GM21528 (cell line): Measurements from ENCODE around the gene TFPI.
"Not testable (repeated sequence)": the region's sequence is repeated elsewhere in the genome, so short reads cannot be mapped to it uniquely, and the experiment has no call there.

ENCODE experiments used
- ATAC-seq: cut with Tn5 transposase; IDR thresholded peaks from one replicate; pipeline ENCODE4 v1.9.1; 2021; ENCODE audit warnings: mild to moderate bottlenecking, moderate library complexity; ENCODE audit not compliant: unreplicated experiment, low FRiP score

Gene TFPI

DNA sequence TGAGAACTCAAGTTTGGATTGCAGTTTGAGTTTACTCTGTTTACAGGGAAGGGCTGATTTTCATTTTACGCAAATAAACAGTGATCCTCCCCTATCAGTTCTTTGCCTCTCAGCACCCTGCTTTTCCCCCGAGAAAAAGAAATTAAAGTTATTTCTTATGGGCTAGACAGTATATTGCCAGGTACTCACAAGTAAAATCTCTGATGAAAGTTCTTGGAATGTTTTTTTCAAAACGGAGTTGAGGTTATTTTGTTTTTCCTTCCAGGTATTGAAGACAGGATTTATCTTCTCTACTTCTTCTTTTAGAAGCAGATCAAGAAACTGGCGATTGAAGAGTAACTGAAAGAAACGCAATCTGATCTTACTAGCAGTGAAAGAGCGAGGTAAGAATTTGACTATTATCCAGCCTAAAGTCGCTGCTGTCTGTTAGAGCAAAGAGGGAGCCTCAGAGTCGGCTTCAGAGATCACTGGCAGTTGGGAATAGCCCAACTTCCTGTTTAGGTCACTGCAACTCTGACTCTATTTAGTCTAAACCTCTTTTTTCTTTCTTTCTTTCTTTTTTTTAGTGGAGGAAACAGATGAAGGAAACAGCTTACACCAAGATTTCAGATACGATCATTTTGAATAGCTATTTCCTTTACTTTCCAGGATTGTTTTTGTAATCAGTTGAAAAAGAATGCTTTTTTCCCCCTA lies at the start of gene TFPI:
TFPI (minus strand) TSS at position 425 of the 693 bp plus-strand sequence. CDS start 50,667 bp downstream, outside the sequence.
- ATAC-seq, result no peak

DNA sequence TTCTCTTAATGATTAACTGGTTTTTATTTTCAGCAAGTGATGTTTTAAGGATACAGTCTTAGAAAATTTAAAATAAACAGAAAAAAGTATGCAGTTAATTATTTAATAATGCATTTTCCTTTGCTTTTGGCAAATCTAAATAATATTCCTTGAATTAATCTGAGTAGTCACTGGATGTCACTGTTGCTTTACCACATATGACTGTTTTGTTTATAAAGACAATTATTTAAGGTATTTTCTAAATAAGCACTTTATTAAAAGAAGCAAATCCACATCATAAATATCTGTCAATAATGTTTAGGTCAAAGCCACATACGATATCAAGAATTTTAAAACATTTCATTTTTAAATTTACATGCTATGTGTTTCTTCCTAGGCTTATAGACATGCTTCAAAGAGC lies 40.6 kb upstream of the TFPI start:
- no peak for ATAC-seq

DNA sequence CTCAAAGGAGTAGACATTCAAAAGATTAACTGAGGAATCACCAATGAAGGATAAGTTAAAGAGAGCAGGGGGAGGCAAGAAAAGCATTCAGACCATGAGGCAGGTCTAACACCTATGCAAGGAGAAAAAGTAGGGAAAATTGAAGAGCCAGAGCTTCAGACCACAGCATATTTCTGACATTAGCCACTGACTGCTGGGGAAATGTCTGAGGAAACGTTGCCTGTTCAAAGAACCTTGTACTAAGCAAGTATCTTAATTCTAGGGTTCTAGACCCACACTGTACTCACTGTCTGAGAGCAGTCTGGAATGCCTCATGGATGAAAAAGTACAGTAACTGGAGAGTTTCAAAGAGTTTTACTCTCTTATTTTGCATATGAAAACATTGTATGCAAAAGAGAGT lies 39.5 kb upstream of the TFPI start:
- ATAC-seq, result no peak

DNA sequence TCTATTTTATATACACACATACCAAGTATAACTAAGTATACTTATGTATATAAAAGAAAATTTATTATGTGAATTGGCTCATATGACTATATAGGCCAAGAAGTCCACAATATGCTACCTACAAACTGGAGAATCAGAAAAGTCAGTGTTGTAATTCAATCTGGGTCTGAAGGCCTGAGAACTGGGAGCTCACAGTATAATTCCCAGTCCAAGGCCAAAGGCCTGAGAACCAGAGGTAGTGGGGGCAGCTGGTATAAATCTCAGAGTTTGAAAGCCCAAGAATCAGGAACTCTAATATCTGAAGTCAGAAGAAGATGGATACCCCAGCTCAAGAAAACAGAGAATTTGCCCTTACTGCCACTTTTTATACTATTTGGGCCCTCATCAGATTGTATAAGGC lies 38.9 kb upstream of the TFPI start:
- ATAC-seq, result no peak

DNA sequence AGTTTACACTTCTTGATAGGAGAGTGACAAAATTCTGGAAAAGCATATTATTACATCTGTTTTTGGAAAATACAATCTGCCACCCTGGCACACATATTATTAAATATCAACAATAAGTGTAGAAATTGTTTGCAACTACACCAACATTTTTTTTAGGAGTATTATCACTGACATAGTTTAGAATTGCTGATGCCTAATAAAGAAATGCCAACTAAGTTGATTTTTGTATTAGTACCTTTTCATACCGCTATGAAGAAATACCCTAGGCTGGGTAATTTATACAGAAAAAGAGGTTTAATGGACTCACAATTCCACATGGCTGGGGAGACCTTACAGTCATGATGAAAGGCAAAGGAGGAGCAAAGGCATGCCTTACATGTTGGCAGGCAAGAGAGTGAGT lies 35.9 kb upstream of the TFPI start:
- ATAC-seq, result no peak

DNA sequence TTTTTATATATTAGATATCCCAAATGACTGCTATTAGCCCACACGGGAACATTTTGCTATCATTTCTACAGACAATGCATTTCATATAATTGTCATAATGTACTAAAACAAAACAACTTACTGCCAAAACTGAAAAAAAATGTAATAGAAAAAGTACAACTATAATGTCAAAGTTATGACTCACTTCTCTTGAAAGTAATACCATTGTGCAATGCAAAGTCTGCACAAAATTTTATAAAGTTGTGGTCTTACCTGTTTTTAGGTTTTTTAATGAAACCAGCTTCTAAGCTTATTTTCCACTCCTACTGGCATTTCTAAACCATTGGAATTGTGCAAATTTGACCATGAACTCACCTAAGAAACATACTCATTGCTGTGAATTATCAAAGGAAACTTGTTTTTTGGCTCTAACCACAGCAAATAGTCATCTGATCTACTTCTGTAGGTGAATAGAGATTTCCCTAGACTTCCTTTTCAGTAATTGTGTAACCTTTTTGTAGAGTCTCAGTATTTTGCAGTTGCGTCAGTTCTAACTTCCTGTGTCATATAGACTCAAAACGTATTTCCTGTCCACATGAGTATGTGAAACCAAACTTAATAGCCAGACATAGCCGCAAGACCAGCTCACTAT lies 31.9 kb upstream of the TFPI start:
- ATAC-seq, result peak; percentile 68

DNA sequence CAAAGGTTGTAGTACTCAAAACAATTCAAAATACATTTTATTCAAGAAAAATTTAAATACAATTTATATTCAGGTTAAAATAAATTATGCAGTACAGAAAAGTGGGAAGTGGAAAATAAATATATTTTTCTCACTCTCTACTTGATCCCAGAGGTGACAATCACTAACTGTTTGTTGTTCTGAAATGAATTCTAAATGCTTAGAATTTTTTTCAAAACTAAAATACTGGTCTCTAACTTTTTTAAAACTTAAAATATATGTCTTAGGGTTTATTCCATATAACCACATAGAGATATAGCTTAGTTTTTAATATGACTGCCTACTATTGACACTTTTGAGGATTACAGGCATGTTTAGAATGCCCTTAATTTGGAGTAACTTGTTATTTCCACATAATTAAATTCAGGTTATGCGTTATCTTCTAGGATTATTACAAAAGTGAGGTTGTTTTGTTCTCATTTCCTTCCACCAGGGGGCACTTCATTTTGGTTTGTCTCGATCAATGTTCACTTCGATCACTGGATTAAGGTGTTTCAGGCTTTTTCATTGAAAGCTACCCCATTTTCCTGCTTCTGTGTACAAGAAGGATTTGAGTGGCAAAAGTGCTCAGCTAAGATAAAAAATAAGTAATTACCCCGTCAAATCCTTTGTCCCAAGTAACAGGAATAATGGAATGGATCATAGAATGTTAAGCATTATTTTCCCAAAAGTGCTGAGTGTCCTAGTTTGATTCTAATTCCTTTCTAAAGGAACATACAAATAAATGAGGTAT lies 27.1 kb upstream of the TFPI start:
- no peak for ATAC-seq

DNA sequence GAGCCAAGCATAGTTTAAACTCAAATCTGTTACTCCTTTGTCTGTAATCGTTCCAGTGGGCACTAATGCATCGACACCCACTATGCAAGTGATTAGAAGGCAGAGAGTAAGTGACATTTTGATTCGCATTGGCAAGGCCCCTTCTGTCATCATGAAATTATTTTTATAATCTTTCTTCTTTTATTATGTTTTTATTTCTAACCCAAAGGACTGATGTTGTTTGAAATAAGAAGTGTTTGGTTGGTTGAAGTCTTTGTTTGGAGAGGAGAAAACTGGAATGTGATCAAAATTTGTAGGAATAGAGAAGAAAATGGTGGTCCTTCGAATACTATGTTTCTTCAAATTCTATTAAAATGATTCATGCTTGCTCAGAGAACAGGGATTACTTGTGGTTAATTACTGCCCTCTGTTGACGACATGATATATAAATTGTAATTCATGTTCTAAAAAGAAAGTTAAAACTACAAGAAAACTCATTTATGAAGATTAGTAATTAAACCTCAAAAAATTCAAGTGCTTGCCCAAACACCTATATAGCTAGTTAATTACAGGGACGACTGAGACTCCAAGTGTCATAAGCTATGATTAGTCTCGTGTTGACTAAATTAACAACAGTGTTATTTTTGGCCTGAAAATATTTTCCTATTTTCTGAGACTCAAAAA lies 26.4 kb upstream of the TFPI start:
- ATAC-seq, result no peak

DNA sequence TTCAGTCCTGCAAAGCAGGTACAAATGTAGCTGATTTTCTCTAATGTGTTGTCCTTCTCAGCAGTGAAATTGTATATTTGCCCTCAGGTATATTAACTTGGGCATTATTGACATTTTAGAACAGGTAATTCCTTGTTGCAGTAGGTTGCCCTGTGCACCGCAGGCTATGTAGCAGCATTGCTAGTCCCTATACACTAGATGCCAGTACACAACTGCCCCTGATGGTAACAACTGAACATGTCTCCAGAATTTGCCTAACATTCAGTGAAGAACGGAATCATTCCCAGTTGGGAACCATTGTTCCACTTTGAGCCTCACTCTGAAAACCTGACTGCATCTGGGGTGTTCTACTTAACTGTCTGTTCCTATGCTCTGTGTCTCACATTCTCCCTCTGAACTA lies 23.1 kb upstream of the TFPI start:
- no peak for ATAC-seq

DNA sequence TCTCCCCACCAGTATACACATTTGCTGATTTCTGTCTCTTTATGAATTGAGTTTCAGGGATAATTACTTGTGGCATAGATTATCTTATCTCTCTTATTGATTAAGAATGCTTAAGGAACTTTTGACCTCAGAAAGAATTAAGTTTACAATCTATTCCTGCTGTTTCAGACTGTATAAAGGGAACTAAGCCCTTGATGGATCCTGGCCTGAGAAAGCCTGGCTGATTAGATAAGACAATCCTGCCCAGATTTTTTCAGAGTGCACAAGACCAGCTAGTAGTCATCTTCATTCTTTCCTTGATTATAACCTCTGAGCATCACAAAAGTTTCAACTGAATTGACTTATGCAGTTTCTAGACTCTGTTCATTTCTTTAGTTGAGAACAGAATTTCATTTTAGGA lies 22.7 kb upstream of the TFPI start:
- no peak for ATAC-seq

DNA sequence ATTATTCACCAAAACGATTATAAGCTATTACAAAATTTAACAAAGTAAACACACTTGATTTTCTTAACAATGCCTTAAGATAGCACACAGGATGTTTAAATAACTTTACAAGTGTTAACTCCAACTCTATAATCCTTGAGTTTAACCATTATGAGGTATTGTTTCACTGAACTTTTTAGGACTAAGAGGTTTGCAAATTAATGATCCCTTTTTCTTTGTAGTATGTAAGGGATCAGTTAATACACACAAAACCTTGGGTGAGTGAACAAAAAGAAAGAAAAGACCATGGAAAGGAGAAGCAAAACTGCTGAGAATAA lies 21.5 kb upstream of the TFPI start:
- ATAC-seq, result no peak

DNA sequence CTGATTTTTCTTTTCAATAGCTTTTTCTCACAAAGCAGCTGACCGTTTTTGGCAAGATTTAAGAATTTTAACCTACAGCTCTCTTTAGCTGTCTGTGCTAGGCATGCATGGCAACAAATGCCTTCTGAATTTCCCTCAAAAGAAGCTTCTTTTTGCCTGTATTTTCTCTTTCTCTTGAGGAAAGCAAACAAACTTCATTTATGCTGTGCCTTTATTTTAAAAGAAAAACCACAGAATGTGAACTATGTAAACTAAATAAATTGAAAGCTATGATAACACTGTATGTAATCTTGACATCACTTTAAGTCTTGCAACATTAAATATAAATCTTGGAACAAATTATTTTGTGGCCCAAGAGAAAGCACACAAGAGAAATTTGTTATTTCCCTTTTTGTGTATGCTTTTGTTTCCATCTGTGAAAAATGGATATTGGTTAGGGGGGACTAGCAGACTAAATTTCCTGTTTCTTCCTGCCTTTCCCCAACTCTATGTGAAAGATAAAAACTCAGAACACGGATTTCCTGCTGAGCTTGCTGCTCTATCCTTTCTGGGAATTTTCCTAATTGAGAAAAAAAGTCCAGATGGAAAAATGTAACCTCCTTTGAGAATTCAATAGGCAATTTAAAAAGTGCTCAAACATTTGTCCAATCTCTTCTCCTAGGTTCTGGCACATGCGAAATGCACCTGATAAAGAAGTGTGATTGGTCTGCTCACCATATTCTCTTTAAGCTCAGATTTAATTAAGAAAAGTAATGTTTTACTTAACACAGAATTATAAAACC lies 20.9 kb upstream of the TFPI start:
- no peak for ATAC-seq

DNA sequence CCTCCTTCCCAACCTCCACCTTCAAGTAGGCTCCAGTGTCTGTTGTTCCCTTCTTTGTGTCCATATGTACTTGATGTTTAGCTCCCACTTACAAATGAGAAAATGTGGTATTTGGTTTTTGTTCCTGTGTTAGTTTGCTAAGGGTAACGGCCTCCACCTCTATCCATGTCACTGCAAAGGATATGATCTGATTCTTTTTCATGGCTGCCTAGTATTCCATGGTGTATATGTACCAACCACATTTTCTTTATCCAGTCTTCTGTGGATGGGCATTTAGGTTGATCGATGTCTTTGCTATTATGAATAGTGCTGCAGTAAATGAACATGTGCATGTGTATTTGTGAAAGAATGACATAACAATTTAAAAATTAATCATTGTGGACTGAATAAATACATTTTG lies 19.5 kb upstream of the TFPI start:
- ATAC-seq, result no peak

DNA sequence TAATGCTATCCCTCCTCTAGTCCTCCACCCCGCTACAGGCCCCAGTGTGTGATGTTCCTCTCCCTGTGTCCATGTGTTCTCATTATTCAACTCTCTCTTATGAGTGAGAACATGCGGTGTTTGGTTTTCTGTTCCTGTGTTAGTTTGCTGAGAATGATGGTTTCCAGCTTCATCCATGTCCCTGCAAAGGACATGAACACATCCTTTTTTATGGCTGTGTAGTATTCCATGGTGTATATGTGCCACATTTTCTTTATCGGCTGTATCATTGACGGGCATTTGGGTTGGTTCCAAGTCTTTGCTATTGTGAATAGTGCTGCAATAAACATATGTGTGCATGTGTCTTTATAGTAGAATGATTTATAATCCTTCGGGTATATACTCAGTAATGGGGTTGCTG lies 17.8 kb upstream of the TFPI start:
- ATAC-seq, result not testable (repeated sequence)

DNA sequence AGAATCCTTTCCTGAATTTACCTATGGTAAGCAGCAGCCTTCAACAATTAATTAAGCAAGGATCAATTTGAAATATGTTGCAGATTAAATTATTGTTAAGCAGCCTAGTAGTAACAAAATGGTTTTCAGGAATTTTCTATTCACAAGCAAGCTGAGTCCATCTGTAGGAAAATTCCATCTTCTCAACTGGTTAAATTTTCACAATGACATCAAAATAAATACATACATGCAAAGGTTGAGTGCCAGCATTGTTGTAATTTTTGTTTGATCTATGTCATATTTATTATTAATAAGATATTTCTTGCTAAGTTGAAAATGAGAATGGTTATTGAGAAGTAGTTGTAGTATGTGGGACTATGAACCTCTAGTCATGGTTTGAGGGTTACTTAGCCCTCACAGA lies 15.3 kb upstream of the TFPI start:
- ATAC-seq, result no peak

DNA sequence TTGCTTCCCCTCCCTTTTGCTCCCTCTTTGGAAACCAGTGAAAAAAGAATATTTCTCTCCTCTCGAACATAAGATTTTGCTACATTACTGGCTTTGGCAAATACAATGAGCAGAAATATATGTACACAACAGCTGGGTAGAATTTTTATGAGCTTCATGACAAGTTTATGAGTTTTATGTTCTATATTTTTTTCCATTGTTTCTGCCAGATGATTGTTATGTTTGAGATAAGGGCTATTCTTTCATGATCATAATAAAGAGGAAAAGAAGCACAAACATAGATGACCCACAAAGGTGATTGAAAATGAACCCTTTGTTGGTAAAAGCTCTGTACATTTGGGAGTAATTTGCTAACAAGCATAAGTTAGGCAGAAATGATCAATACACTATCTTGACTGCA lies 14.8 kb upstream of the TFPI start:
- ATAC-seq, result no peak

DNA sequence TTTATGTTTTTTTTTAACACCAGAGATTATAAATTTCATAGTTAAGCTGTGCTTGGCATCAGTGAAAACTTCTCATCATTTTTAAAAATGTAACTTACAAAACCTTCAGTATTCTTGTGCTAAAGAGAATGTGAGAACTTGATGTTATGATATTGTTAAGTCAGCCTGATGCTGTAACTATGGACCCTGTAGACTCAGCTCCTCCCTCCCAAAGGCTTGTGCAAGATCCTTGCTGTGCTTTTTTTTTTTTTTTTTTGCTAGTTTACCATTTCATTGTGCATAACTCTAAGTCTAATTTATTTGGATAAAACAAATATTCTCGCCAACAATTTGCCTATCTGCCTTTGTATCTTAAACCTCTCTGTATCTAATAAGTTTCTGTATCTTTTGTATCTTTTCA lies 12.9 kb upstream of the TFPI start:
- no peak for ATAC-seq

DNA sequence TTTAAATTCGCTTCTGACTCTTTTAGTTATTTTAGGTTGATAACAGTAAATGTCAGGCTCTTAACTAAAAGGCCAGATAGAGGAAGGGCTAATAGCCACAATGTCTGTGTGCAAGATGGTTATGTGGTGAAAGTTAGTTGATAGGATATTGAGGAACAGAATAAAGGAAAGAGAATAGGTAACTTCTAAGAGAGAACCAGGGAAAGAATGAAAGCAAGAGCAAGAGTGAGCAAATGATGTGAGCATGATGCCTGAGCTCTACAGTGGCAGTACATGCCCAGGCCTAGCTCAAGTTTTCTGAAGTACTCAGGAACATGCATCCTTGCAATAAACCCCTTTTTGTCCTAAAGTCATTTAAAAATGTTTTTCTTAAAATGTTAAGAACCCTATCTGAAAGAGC lies 12.5 kb upstream of the TFPI start:
- no peak for ATAC-seq

DNA sequence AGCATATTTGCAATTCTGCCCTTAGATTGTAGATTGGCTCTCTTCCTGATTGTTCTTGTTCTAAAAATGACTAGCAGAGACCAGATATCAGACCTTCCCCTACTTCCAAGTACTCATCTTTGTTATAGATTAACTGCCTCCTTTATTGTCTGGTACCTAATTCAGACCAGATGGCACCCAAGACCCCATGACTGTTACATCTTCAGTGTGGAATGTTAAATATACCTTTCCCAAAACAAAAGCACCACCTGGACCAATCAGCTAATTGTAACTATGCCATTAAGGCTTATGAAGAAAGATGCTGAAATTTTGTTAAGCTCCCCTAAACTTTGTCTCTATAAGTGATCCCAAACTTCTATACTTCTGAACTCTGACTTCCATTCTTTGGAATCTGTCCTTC lies 12.0 kb upstream of the TFPI start:
- no peak for ATAC-seq

DNA sequence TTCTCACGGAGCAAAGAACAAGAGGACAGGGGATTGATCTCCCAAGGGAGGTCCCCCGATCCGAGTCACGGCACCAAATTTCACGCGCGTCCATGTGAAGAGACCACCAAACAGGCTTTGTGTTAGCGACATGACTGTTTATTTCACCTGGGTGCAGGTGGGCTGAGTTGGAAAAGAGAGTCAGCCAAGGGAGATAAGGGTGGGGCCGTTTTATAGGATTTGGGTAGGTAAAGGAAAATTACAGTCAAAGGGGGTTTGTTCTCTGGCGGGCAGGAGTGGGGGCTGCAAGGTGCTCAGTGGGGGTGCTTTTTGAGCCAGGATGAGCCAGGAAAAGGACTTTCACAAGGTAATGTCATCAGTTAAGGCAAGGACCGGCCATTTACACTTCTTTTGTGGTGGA lies 11.4 kb upstream of the TFPI start:
- ATAC-seq, result not testable (repeated sequence)

DNA sequence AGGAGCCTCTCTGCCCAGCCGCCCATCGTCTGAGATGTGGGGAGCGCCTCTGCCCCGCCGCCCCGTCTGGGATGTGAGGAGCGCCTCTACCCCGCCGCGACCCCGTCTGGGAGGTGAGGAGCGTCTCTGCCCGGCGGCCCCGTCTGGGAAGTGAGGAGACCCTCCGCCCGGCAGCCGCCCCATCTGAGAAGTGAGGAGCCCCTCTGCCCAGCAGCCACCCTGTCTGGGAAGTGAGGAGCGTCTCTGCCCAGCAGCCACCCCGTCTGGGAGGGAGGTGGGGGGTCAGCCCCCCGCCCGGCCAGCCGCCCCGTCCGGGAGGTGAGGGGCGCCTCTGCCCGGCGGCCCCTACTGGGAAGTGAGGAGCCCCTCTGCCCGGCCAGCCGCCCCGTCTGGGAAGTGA lies 2.3 kb upstream of the TFPI start:
- ATAC-seq, result not testable (repeated sequence)
